B cell (primary cell): ENCODE results near the gene DGCR8. TPM values are rescaled to one million over a fixed set of nuclear protein-coding genes. Genes with fewer than 3 reads are reported as not detected.

Experiments
- ATAC-seq: fragments of 200-7000 bp; cut with Tn5 transposase; one replicate; pipeline ENCODE4 v1.10.0; 2021; ENCODE audit warnings: low read depth, mild to moderate bottlenecking, moderate number of reproducible peaks, moderate library complexity
- CTCF ChIA-PET: fragments of 350-600 bp; sonication (Branson Sonifier 250); formaldehyde crosslinking; loops from one replicate; lab custom pipeline; 2021; ENCODE audit warnings: antibody characterized with exemption, inconsistent platforms; lab: Charles Lee
- POLR2A ChIA-PET: fragments of 350-600 bp; sonication (Branson Sonifier 250); formaldehyde crosslinking; loops from one replicate; lab custom pipeline; 2021; ENCODE audit warnings: antibody characterized with exemption; lab: Charles Lee
- DNase-seq: peaks from one replicate; pipeline ENCODE4 v3.0.0; 2013
- H2AFZ ChIP-seq: 2 replicates; pipeline ENCODE4 v1.6.1; 2012; ENCODE audit warnings: mild to moderate bottlenecking, low read depth, low read length; ENCODE audit not compliant: insufficient read depth, poor library complexity, severe bottlenecking
- H3K27ac ChIP-seq, 2 donors: 1 replicate in 1 of 2; 2 replicates in 1 of 2; pipeline ENCODE4 v1.5.1; 2012 to 2013; ENCODE audit warnings: low read length in 2 of 2, mild to moderate bottlenecking in 2 of 2, moderate library complexity in 1 of 2
- H3K27me3 ChIP-seq, 4 experiments: fragments of 200-600 bp in 1 of 4; sonication (generic) in 1 of 4; replicated peaks in 1 of 4; 1 replicate in 2 of 4; 2 replicates in 2 of 4; pipeline versions ENCODE4 v1.6.1 to v1.7.0; 2013 to 2016; ENCODE audit warnings: low read length in 3 of 4, mild to moderate bottlenecking in 2 of 4, mixed read lengths in 1 of 4, moderate library complexity in 1 of 4; ENCODE audit not compliant: insufficient read depth in 4 of 4, control insufficient read depth in 3 of 4; ENCODE audit errors: control extremely low read depth in 1 of 4
- H3K36me3 ChIP-seq, 2 experiments: replicated peaks in 1 of 2; 1 replicate in 1 of 2; 2 replicates in 1 of 2; pipeline versions ENCODE4 v1.6.1 to v1.7.1; 2013; ENCODE audit warnings: low read length in 1 of 2; ENCODE audit not compliant: insufficient read depth in 2 of 2, control insufficient read depth in 1 of 2; ENCODE audit errors: control extremely low read depth in 1 of 2, extremely low read depth in 1 of 2
- H3K4me1 ChIP-seq, 2 donors: fragments of 200-600 bp in 1 of 2; sonication (generic) in 1 of 2; 1 replicate in 1 of 2; 2 replicates in 1 of 2; pipeline versions ENCODE4 v1.5.1 to v1.6.1; 2013 to 2017; ENCODE audit warnings: low read length in 2 of 2; ENCODE audit not compliant: control insufficient read depth in 2 of 2, insufficient read depth in 2 of 2
- H3K4me2 ChIP-seq: replicated peaks from 2 replicates; pipeline ENCODE3; 2012; ENCODE audit warnings: mild to moderate bottlenecking, low read depth, low read length; ENCODE audit not compliant: poor library complexity, severe bottlenecking
- H3K4me3 ChIP-seq, 5 experiments: fragments of 200-600 bp in 1 of 5; sonication (generic) in 1 of 5; 1 replicate in 3 of 5; 2 replicates in 2 of 5; pipeline versions ENCODE4 v1.5.1 to v1.7.0; 2011 to 2016; ENCODE audit warnings: low read length in 4 of 5, mild to moderate bottlenecking in 4 of 5, low read depth in 2 of 5, control low read depth in 1 of 5, moderate library complexity in 1 of 5; ENCODE audit not compliant: insufficient read depth in 1 of 5; ENCODE audit errors: control extremely low read depth in 1 of 5, extremely low read depth in 1 of 5
- H3K79me2 ChIP-seq: fragments of 200-600 bp; sonication (generic); one replicate; pipeline ENCODE4 v1.6.0; 2016; ENCODE audit warnings: low read length; ENCODE audit not compliant: control insufficient read depth, insufficient read depth
- H3K9ac ChIP-seq: fragments of 200-600 bp; sonication (generic); 2 replicates; pipeline ENCODE4 v1.6.1; 2017; ENCODE audit warnings: mild to moderate bottlenecking, low read length, moderate library complexity
- H3K9me3 ChIP-seq, 3 donors: one replicate each; pipeline versions ENCODE4 v1.6.1 to v1.7.1; 2013; ENCODE audit warnings: low read length in 2 of 3; ENCODE audit not compliant: control insufficient read depth in 2 of 3, insufficient read depth in 1 of 3; ENCODE audit errors: control extremely low read depth in 1 of 3
- H4K20me1 ChIP-seq: 2 replicates; pipeline ENCODE4 v1.6.0; 2012; ENCODE audit warnings: mild to moderate bottlenecking, low read length; ENCODE audit not compliant: insufficient read depth, control insufficient read depth, poor library complexity, severe bottlenecking
- H3K27ac Mint-ChIP-seq: one replicate; pipeline ENCODE4 v1.8.0; 2021; ENCODE audit warnings: mixed read lengths
- H3K27me3 Mint-ChIP-seq: one replicate; pipeline ENCODE4 v1.8.0; 2021; ENCODE audit warnings: mixed read lengths
- H3K4me1 Mint-ChIP-seq: one replicate; pipeline ENCODE4 v1.8.0; 2021; ENCODE audit warnings: mixed read lengths
- H3K4me3 Mint-ChIP-seq: one replicate; pipeline ENCODE4 v1.8.0; 2021; ENCODE audit warnings: mixed read lengths
- H3K9me3 Mint-ChIP-seq: one replicate; pipeline ENCODE4 v1.8.0; 2022; ENCODE audit warnings: mixed read lengths; ENCODE audit not compliant: insufficient read depth
- CTCF ChIP-seq: fragments of 200-600 bp; IDR thresholded peaks from one replicate; pipeline ENCODE4 v1.8.0; 2022; ENCODE audit warnings: antibody characterized with exemption, mild to moderate bottlenecking
- EZH2 ChIP-seq: IDR thresholded peaks from 2 replicates; pipeline ENCODE4 v1.6.1; 2012; ENCODE audit warnings: borderline replicate concordance, low read depth, mild to moderate bottlenecking, moderate library complexity, low read length; ENCODE audit not compliant: insufficient read depth, poor library complexity, severe bottlenecking
- WGBS: methylation state at CpG from one replicate; pipeline ENCODE4 v1.1.5; 2013; ENCODE audit warnings: missing lambda C conversion rate; ENCODE audit not compliant: insufficient coverage; 5-methylcytosine and 5-hydroxymethylcytosine counted together
- intact Hi-C: fragments of 100-400 bp; cut with micrococcal nuclease; formaldehyde crosslinking; loops from one replicate; pipeline ENCODE4 v1.10.0; 2022
- polyA plus RNA-seq: library from polyadenylated mRNA; depleted of rRNA; stranded (reverse); fragments of >200 nt; gene quantifications from 2 replicates; pipeline ENCODE4 v1.2.3, GENCODE V29; 2012
- total RNA-seq, 2 donors: library from RNA; stranded (reverse); fragments of 120-200 nt in 1 of 2; gene quantifications; 1 replicate in 1 of 2; 2 replicates in 1 of 2; pipeline versions ENCODE4 v1.2.3 to v1.2.4, GENCODE V29; 2013 to 2022

Gene DGCR8
- total and polyA plus RNA-seq, 2 donors (not counting 1 experiment from before 2014, with no cell fraction given): 19.6 to 43.2 TPM

DNA sequence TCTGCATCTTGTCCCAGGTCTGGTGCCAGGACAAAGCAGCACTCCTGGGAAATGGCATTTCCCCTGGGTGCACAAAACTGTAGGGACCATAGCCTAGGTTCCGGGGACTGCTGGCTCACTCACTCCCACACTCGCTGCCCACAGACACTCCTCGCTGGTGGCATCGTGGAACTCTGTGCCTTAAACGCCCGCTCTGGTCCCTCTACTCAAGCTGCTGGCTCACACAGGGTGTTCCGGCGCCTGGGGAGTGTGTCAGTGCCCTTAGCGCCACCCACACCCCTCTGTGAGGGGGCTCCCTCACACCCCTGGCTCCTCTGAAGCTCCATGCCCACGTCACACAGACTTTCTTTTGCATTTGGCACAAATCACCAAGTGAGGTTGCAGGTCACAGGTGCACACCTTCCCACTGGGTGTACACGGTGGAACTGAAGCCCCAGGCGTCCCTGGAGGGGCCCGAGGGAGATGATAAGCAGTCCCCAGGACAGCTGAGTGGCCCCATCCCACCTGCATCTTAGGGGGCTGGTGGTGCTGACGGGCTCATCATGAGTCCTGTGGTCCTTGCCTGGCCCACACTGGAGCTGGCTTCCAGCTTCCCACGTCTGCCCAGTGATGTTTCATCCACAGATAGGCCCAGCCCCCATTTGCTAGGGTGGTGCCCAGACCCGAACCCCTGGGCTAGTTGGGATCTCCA lies 23.2 kb upstream of the DGCR8 start:
- Histone ChIP-seq H3K27me3 (no peaks in the 10 kb centered on the region), H3K4me3 (no peak overlapping the region), H3K9ac (no peak overlapping the region), H2AFZ (no peak overlapping the region), H3K27ac (no peak overlapping the region), H3K36me3 (peaks cover 0 to 73% of the 10 kb centered on the region in 2 experiments), H3K9me3 (no peaks in the 10 kb centered on the region), H3K4me2 (no peak overlapping the region), H4K20me1 (peaks cover 23% of the 10 kb centered on the region), H3K4me1 (no peaks in the 10 kb centered on the region), H3K79me2 (peaks cover 3% of the 10 kb centered on the region)
- intact Hi-C loops: no loop called here
- ATAC-seq (no peak), DNase-seq (no peak)
- TF ChIP-seq CTCF (no peak), EZH2 (no peak)
- 94% methylated on average over 16 of the region's 16 CpGs for WGBS
- no peak overlapping the region for H3K27ac Mint-ChIP-seq
- ChIA-PET POLR2A (no interaction called here), CTCF (no interaction called here)
- H3K9me3 Mint-ChIP-seq: no peaks in the 10 kb centered on the region
- no peaks in the 10 kb centered on the region for H3K4me1 Mint-ChIP-seq
- no peaks in the 10 kb centered on the region for H3K27me3 Mint-ChIP-seq
- no peak overlapping the region for H3K4me3 Mint-ChIP-seq

GRCh38 chr22:20057596-20058268 lies 22.3 kb upstream of the DGCR8 start:
- ChIA-PET CTCF (no interaction called here), POLR2A (no interaction called here)
- no peak overlapping the region for H3K27ac Mint-ChIP-seq
- Histone ChIP-seq H2AFZ (no peak overlapping the region), H3K4me1 (no peaks in the 10 kb centered on the region), H3K36me3 (peaks cover 0 to 70% of the 10 kb centered on the region in 2 experiments), H3K27ac (no peak overlapping the region), H3K4me3 (no peak overlapping the region), H3K9ac (no peak overlapping the region), H3K4me2 (no peak overlapping the region), H3K79me2 (peaks cover 3% of the 10 kb centered on the region), H4K20me1 (peaks cover 23% of the 10 kb centered on the region), H3K9me3 (no peaks in the 10 kb centered on the region), H3K27me3 (no peaks in the 10 kb centered on the region)
- intact Hi-C loops: no loop called here
- ATAC-seq: no peak
- no peaks in the 10 kb centered on the region for H3K9me3 Mint-ChIP-seq
- H3K27me3 Mint-ChIP-seq: no peaks in the 10 kb centered on the region
- 100% methylated on average over 2 of the region's 13 CpGs for WGBS
- DNase-seq: no peak
- H3K4me1 Mint-ChIP-seq: no peaks in the 10 kb centered on the region
- H3K4me3 Mint-ChIP-seq: no peak overlapping the region
- TF ChIP-seq EZH2 (no peak), CTCF (no peak)
